OCI-M1 (cell line): ENCODE data around the gene VSIG8.
"Not testable (repeated sequence)": the region's sequence is repeated elsewhere in the genome, so short reads cannot be mapped to it uniquely, and the experiment has no call there.

Experiments used
- DNase-seq: peaks from one replicate; lab custom pipeline; 2025; lab: John Stamatoyannopoulos, UW

Gene VSIG8, protein sequence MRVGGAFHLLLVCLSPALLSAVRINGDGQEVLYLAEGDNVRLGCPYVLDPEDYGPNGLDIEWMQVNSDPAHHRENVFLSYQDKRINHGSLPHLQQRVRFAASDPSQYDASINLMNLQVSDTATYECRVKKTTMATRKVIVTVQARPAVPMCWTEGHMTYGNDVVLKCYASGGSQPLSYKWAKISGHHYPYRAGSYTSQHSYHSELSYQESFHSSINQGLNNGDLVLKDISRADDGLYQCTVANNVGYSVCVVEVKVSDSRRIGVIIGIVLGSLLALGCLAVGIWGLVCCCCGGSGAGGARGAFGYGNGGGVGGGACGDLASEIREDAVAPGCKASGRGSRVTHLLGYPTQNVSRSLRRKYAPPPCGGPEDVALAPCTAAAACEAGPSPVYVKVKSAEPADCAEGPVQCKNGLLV

DNA sequence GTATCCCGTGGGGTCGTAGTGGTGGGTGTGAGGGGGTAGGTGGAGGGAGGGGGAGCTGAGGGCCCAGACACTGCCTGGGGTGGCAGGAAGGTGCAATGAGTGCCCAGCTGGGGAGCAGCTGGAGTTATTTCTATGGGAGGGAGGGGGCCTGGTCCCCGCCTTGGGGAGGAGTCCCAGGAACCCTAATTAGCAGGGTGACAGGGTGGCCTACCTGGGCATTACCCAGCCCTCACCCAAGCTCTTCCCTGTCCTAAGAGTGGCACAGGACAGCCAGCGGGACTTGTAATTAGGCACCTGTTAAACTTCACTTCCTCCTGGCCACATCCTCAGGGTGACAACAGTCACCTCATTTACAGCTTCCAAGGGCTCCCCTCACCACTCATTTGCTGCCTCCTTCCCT lies at the start of gene VSIG8:
Gene VSIG8, minus strand, starts transcription at position 101 of the 400 bp plus-strand sequence. CDS start 136 bp downstream, outside the sequence.
- no peak for DNase-seq

DNA sequence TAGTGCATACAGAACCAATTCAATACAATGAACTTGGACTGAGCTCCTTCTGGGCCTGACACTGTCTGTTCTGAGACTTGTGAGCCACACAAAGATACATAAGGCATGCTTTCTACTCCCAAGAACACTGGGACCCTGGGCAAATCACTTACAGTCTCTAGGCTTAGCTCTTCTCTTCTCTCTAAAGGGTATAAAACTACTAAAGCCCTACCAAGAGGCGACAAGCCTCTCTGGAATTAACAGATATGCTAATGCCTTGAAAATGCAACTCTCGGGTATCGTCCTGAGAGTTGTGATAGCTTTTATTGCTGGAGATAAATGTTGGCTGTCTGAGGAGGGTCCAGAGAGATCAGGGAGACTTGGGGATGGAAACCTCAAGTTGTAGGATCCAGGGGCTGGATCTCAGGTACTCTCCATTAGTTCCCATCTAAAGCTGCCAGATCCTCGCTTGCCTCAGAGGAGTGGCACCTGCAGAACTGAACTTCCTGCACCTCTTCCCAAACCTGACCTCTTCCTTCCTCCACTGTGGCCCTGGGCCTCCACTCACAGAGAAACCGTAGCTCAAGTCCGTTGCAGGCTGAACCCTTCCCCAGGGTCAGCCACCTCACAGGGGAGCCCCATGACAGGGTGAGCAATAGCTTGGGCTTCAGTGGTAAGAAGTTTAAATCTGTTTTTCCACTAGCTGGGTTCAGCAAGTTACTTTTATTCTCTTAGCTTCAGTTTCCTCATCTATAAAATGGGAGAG lies 49.0 kb upstream of the VSIG8 start:
- peak; percentile 62 for DNase-seq

DNA sequence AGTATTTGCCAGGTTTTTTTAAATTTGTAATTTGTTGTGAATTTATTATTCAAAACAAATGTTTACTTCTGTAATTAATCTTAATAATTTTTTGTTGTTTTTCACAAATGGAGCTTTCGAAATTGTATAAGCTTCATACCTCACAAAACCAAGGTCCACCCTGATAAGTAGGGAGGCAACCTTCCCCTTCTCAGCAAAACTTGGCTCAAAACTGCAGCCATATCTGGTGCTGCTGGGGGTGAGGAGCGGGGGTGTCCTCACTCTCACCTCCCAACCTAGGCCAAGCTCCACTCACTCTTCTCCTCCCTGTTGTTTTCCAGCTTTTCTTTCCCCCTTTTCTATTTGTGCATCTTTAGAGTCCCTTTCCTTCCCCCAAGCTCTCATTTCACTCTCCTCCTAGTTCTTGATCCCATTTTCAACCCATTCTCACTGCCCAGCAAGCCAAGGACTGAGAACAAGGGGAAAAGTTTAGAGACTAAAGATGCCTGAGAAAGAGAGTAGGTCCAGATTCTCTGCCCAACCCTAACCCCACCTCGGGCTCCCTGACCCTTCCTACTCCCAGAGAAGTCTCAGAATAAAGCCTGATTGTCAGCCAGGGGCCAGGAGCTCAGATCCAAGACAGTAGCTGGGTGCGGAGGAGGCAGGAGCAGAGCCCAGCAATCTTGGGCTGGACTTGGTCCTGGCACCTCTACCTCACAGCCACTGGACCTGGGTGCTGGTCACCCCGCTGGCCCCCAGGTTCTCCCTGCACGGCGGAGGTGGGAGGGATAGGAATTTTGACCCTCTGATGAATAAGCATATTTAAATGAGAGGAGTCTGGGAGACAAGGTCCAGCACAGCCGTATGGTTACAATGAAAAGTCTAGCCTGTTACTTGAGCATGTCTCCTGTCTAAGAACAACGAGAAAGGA lies 45.8 kb upstream of the VSIG8 start:
- DNase-seq = no peak

DNA sequence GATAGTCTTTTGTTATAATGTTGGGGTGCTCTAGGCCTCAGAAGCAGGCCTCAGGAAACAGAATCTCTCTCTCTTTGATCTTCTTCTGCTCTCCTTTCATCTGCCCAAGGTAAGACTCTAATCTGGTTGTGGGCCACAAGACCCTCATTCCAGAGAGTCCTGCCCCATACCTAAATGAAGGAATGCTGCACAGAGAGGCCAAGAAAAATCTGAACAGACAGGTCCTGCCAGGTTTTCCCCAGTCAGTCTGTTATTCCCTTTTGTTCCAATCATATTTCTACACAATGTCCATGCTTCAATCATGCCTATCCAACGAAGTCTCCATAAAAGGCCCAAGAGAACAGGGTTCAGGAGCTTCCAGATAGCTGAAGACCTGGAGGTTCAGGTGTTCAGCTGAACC lies 44.5 kb upstream of the VSIG8 start:
- no peak for DNase-seq

DNA sequence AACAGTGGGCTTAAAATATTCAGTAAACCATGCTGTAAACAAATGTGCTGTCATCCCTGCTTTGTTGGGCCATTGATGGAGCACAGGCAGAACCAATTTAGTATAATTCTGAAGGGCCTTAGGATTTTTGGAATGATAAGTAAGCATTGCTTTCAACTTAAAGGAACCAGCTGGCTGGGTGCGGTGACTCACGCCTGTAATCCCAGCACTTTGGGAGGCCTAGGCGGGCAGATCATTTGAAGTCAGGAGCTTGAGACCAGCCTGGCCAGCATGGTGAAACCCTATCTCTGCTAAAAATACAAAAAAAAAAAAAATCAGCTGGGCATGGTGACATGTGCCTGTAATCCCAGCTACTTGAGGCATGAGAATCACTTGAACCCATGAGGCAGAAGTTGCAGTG lies 41.6 kb upstream of the VSIG8 start:
- DNase-seq = not testable (repeated sequence)

DNA sequence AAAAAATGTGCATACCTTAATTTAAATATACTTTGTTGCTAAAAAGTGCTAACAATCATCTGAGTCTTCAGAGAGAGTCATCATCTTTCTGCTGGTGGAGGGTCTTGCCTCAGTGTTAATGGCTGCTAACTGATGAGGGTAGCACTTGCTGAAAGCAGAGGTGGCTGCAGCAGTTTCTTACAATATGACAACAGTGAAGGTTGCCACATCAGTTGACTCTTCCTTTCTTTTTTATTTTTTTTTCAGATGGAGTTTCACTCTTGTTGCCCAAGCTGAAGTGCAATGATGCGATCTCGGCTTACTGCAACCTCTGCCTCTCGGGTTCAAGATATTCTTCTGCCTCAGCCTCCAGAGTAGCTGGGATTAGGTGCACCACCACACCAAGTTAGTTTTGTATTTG lies 40.1 kb upstream of the VSIG8 start:
- no peak for DNase-seq

DNA sequence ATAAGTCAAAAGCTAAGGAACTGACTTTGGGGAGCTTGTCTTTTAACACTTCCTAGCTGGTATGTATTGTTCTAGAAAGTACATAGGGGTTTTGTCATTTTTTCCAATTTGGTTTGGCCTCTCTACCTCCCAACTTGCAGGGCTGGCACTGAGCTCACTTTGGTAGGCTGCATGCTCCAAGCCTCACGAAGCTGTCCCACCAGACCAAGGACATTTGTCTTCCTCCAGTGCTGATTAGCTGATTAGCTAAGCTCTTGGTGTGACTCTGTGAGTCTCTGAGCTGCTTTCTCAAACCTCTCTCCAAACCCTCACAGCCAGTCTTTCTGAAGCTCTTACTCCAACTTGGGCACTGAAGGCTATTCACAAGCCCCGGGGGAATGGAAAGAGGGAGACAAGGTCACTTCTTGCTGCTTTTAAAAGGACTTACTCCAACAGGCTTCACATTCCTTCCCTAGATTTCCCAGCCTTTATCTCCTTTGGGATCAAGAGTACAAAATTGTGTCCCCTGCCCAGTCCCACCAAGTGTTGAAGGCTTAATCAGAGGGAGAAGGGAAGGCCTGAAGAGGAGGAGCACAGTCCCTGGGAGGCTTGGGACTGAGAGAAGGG lies 38.4 kb upstream of the VSIG8 start:
- no peak for DNase-seq

DNA sequence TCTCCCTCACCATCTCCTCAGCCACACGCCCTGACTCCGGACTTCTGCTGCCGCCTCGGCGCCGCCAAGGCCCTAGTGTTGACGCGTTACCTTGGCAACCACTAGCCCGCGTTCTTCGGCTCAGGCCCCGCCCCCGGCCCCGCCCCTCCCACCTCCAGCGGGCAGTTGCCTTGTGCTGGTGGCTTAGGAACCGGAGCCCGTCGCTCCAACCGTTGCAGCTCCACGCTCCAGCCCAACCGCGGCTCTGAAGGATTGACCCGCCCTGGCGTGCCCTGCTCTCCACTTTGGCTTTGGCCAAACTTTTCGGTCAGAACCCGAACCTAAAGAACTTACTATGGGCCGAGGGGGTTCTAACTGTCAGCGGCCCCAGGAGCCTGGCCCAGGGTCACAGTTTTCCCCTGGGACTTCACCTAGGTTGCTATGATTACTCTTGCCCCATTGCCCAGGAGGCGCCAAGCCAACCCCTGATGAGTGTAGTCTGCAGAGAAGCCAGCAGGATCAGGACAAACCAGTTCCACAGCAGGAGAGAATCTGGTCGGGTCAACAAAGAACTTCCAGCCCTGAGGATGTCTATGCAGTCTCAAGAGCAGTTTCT lies 37.7 kb upstream of the VSIG8 start, which contains the start of gene CFAP45:
Gene CFAP45, minus strand, starts transcription at position 80 of the 595 bp plus-strand sequence. Its CDS starts 67 bp downstream, at position 13.
- DNase-seq = no peak

DNA sequence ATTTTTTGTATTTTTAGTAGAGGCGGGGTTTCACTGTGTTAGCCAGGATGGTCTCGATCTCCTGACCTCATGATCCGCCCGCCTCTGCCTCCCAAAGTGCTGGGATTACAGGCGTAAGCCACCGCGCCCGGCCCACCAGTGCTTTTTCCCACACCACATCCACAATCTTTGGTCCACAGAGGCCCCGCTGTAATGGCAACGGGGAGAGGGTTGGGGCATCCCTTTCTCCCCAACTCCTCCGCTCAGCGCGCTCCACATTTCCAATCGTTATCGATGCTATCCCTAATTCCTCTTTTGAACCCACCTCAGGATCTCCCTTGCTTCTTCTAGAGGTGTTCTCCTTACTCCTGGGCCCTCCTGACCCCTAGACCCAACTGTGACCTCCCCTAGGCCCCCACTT lies 37.2 kb upstream of the VSIG8 start:
- not testable (repeated sequence) for DNase-seq

DNA sequence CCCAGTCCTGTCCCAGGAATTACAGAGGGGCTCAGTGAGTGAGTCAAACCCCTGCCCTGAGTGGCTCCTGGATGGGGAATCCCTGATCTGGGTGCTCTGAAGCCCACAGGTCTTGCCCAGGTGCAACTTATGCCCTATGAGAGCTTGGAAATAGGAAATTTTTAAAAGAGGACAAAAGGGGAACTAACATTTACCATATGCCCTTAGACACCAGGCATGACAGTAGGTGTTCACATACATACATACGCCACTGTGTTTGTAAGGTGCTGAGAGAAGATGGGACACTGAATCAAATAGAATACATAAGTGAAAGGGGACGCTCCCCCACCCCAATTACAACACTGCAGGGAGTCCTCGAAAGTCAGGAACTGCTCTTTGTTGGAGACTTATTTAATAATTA lies 36.1 kb upstream of the VSIG8 start:
- DNase-seq = no peak

DNA sequence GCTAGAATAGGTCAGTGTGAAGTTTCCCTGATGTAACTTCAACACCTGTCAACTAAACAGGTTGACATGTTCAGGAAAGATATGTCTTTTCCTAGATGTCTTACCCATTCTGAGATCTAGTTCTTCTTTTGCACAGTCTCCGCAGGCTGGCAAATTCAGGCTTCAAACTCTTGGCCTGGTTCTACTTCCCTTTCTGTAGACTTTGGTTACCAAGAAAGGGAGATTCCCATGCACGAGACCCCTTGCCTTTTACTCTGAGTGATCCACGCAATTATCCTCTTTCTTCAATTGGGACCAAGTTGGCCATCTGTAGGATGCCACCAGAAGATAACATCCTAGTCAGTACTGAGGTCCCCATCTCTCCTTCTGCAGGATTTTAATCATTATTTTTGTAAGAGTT lies 35.5 kb upstream of the VSIG8 start:
- no peak for DNase-seq

DNA sequence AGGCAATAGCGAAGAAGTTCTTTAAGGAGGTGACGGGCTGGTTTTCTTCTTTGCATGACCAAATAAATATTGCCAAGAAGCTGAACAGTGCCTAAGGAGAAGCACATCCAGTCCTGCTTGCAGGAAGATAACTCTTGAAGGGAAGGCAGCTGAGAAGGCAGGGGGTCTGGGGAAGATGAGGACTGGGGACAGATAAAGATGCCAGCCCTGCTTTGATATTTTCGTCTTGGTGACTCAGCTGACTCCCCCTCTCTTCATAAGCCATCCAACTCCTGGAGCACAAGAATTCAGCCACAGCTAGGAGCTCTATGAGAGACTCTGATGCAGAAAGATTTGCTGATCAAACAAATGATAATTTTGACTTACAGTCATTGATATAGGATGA lies 34.1 kb upstream of the VSIG8 start:
- DNase-seq = no peak

DNA sequence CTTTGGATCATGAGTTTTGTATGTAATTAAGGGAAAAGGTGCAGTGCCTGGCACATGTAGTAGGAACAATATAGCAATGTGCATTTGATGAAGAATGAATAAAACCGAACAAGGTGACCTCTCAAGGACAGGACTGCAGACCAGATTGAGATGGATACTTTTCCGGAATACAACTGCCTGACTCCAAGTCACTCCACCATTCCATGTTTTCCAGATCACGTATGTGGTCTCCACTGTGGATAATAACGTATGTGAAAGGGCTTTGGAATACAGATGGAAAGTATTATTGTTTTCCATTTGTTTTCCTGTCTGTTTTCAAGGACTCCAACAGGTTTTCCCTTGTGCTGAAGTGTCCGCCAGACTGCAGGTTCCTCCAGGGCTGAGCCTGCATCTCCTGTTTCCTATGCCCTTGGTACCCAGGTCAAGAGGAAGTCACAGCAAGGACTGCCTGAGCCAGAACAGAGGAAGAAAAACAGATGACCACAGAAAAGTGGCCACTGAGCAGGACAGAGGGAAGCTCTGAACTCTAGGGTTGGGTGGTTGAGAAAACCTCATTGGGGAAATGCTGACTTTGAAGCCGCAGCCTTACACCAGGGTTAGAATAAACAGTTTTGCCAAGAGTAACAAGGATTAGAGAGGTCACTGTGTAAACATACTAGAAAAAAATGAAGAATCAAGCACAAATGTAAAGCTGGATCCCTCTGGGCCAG lies 33.5 kb upstream of the VSIG8 start:
- DNase-seq = no peak

DNA sequence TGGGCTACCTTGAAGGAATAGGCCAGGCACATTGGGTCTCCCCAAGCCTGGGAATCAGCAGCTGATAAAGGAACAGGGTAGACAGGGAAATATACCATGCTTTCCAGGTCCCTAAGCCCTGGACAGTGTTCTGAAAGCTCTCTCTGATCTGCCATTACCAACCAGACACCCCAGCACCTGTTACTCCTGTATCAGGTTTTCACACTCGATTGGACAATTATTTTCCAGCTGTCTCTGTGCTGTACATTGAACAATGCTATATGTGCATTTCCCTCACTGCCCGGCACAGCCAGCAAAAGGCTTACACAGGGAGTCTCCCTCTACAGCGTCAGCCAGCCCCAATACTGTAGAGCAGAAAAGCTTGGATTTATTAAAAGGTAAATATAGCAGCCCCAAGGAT lies 32.8 kb upstream of the VSIG8 start:
- DNase-seq = no peak

DNA sequence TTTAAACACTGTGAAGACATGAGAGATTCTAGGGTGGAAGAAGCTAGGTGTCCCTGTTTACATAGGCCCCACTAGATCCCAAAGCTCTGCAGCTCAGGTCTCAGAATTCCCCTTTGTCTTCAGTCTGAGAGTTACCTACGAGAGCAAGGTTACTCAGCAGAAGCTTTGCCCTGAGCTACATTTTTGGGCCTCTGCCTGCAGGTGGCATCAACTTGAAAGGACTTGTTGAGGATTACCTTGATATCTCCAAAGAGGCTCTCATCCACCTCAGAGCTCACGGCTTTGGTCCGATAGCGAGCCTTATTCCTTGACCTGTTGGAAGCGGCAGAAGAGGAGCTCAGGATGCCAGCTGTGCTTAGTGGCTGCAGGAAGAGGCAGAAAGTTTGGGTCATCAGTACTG lies 30.5 kb upstream of the VSIG8 start:
- peak; percentile 27 for DNase-seq

DNA sequence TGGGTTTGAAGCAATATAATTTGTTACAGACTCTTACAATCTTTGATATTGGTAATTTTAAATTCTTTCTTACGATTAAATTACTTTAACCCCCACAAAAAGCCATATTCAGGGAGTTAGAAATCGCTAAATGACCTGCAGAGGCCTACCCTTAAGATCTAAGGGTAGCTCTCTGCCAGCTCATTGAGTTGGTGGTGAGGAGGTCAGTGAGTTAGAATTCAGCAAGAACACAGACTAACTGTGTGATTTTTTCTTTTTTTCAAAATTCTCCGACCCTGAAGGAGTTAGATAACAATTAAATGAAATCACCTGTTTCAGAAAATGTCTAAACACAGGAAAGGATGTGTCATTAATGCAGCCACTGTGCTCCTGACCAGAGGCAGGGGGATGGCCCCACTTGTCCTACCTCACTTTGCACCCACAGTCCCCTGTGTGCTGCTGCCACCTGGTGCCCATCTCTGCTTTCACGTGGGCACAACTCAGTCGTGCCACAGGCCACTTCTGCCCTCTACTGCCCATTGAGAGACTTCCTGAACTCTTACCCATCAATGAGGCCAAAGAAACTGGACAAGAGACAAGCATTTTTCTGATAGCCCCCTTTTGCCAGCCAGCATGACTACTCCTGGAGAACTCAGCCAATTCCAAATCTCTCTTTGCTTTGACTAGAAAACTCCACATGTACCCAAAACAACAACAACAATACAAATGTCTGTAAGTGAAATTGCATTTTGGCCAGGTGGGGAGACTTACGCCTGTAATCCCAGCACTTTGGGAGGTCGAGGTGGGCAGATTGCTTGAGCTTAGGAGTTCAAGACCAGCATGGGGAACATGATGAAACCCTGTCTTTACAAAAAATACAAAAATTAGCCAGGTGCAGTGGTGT lies 29.1 kb upstream of the VSIG8 start:
- peak; percentile 92 for DNase-seq

DNA sequence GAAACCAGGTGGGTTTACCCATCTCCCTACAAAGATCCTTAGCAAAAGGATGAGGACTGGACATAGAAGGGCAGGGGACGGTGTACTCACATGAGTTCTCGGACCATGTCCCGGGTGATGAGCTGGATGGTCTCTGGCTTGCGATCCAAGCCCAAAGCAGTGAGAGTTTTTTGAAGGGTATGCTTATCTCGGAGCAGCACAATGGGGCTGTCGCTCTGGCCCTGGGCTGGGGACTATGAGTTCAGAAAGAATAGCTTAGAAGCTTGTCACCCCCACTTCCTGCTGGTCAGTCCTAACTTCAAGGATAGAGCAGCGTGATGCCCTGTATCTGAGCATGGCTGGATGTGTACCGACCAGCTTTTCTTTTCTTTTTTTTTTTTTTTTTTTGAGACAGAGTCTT lies 27.9 kb upstream of the VSIG8 start:
- DNase-seq = no peak

DNA sequence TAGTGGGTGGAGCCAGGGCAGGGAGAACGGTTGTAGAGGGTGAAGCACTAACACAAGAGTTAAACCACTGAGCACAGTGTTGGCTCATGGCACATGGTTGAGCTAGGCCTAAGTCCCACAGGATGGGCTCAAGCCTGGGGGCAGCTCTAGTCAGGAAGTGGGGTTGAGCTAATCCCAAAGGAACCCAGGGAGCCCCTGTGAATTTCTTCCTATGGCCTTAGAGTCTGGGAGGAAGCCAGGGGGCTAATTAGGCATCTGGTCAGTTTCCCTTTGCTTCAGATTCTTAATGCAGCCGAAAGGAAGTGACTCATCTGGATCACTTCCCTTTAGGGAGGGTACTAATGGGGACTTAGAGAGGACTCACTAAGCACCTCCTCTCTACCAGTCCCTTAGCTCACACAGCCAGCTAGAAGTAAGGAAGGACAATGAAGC lies 27.4 kb upstream of the VSIG8 start:
- DNase-seq = peak; percentile 54

DNA sequence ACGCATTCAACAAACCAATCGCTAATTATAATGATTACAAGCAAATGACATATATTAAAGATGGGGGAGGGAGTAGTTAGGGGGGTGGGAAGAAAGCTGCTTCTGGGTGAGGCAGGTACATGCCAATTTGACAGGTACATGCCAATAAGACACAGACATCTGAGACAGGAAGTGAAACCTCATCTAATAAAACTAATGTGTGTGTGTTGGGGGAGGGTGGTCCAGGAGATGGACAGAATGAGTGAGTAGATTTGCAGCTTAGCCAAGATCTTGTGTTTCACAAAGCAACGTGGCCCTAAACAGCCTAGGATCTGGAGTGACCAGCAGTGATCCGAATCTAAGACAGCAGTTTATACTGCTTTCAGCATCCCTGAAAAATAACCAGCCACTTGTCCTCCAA lies 26.7 kb upstream of the VSIG8 start:
- DNase-seq = no peak

DNA sequence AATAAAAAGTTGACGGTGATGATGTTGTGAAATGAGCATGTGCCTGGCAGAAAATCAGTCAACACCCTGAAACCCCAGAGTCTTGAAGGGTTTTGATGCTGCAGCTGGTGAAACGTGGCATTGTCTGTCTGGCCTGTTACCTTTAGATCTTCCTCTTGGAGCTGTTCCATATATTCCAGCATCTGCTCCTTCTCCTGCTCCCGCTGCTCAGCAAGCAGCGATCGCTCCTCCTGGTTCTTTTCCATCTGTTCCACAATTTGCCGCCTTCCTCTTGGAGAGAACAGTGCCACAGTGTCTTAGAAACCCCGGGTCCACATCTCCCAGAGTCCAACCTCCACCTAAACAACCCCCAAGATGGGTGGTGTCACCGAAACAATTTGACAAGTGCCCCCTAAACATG lies 21.8 kb upstream of the VSIG8 start:
- no peak for DNase-seq
